MCF 10A (cell line): ENCODE measurements around the gene ST8SIA2. TPM values are rescaled to one million over a fixed set of nuclear protein-coding genes. Genes with fewer than 3 reads are reported as not detected.

ENCODE experiments used
- BruUV-seq: library from RNA; stranded (reverse); fragments of 400-500 nt; replicated peaks from 2 replicates; lab custom pipeline; 2021; lab: Mats Ljungman, UMichigan
- CTCF ChIA-PET: fragments of 300-600 bp; sonication (Branson Sonifier 250); formaldehyde crosslinking; extraction: SDS; loops from one replicate; lab custom pipeline; 2021; ENCODE audit warnings: antibody characterized with exemption, inconsistent platforms; lab: Yijun Ruan, JAX
- POLR2A ChIA-PET: fragments of 300-600, 350-650 bp; sonication (Branson Sonifier 250); formaldehyde crosslinking; extraction: SDS; loops from one replicate; lab custom pipeline; 2020; ENCODE audit warnings: antibody characterized with exemption, inconsistent platforms; lab: Yijun Ruan, JAX
- DNase-seq: peaks from one replicate; pipeline ENCODE4 v3.0.0-alpha.2; 2018; ENCODE audit not compliant: unreplicated experiment
- H3K27ac Mint-ChIP-seq: one replicate; pipeline ENCODE4 v1.8.0; 2022; ENCODE audit warnings: mild to moderate bottlenecking, low read depth, mixed read lengths; ENCODE audit not compliant: unreplicated experiment
- H3K27me3 Mint-ChIP-seq: one replicate; pipeline ENCODE4 v1.8.0; 2022; ENCODE audit warnings: mixed read lengths; ENCODE audit not compliant: insufficient read depth, unreplicated experiment
- H3K36me3 Mint-ChIP-seq: one replicate; pipeline ENCODE4 v1.8.0; 2022; ENCODE audit warnings: mild to moderate bottlenecking, moderate library complexity, mixed read lengths; ENCODE audit not compliant: insufficient read depth, unreplicated experiment
- H3K4me1 Mint-ChIP-seq: one replicate; pipeline ENCODE4 v1.8.0; 2022; ENCODE audit warnings: mixed read lengths; ENCODE audit not compliant: insufficient read depth, unreplicated experiment
- H3K4me3 Mint-ChIP-seq: one replicate; pipeline ENCODE4 v1.8.0; 2022; ENCODE audit warnings: mild to moderate bottlenecking, moderate library complexity, mixed read lengths; ENCODE audit not compliant: unreplicated experiment
- H3K9me3 Mint-ChIP-seq: one replicate; pipeline ENCODE4 v1.8.0; 2022; ENCODE audit warnings: mixed read lengths; ENCODE audit not compliant: unreplicated experiment
- intact Hi-C: fragments of 100-400 bp; cut with micrococcal nuclease; formaldehyde crosslinking; loops from 2 replicates; pipeline ENCODE4 v1.14.1; 2022
- total RNA-seq: library from RNA; stranded (reverse); gene quantifications from 2 replicates; pipeline ENCODE4 v1.2.3, GENCODE V29; 2022
- TF ChIP-seq, protein P1 (sequence below): fragments of 200-600 bp; IDR thresholded peaks from one replicate; pipeline ENCODE4 v1.8.0; 2022; ENCODE audit warnings: antibody characterized with exemption, mild to moderate bottlenecking; ENCODE audit not compliant: unreplicated experiment

ST8SIA2 gene
- total RNA-seq, 1 experiment from 2014 or later = not detected

DNA sequence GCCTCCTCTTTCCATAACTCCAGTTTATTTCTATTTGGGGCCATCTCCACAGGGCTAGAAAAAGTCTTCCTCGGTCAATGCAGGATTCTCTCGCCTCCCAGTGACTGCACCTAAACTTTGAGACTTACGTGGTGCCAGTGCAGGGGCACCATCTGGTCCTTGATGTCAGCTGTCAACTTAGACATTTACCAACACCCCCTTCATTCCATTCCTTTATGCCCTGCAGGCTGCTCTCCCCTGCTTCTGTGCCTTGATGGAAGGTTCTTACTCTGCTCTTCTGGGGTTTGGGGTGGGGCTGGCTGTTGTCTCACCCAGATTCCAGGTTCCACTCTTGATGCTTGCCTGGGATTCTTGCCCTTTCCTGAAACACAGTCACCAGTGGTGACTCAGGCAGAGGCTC is 101.8 kb downstream of the ST8SIA2 start:
- CTCF ChIA-PET = no interaction called here
- TF ChIP-seq, protein P1, sequence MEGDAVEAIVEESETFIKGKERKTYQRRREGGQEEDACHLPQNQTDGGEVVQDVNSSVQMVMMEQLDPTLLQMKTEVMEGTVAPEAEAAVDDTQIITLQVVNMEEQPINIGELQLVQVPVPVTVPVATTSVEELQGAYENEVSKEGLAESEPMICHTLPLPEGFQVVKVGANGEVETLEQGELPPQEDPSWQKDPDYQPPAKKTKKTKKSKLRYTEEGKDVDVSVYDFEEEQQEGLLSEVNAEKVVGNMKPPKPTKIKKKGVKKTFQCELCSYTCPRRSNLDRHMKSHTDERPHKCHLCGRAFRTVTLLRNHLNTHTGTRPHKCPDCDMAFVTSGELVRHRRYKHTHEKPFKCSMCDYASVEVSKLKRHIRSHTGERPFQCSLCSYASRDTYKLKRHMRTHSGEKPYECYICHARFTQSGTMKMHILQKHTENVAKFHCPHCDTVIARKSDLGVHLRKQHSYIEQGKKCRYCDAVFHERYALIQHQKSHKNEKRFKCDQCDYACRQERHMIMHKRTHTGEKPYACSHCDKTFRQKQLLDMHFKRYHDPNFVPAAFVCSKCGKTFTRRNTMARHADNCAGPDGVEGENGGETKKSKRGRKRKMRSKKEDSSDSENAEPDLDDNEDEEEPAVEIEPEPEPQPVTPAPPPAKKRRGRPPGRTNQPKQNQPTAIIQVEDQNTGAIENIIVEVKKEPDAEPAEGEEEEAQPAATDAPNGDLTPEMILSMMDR = no peak
- no peaks in the 10 kb centered on the region for H3K4me1 Mint-ChIP-seq
- peaks cover 69% of the 10 kb centered on the region for H3K27me3 Mint-ChIP-seq
- no peak for DNase-seq
- H3K9me3 Mint-ChIP-seq = no peaks in the 10 kb centered on the region
- intact Hi-C loops = loop anchor here (10.0 kb wide), 1 partner anchor 51 kb away; no protein-coding TSS in a partner anchor
- no peaks in the 10 kb centered on the region for H3K36me3 Mint-ChIP-seq
- POLR2A ChIA-PET = no interaction called here
- no TSS peak for BruUV-seq
- H3K27ac Mint-ChIP-seq = no peak overlapping the region
- no peak overlapping the region for H3K4me3 Mint-ChIP-seq

GRCh38 chr15:92499731-92500530 is 106.2 kb downstream of the ST8SIA2 start:
- Mint-ChIP-seq H3K4me1 (no peaks in the 10 kb centered on the region), H3K9me3 (no peaks in the 10 kb centered on the region), H3K27me3 (peaks cover 41% of the 10 kb centered on the region), H3K36me3 (no peaks in the 10 kb centered on the region), H3K27ac (no peak overlapping the region), H3K4me3 (no peak overlapping the region)
- POLR2A ChIA-PET = interaction anchor here (0.7 kb wide), 1 partner anchor 74 kb away, joined by 3 read pairs; no protein-coding TSS in a partner anchor
- BruUV-seq = no TSS peak
- TF ChIP-seq, protein P1 = no peak
- intact Hi-C loops = loop anchor here (10.0 kb wide), 1 partner anchor 55 kb away; no protein-coding TSS in a partner anchor
- DNase-seq = no peak
- CTCF ChIA-PET = interaction anchor here (0.7 kb wide), 1 partner anchor 215 kb away, joined by 3 read pairs; no protein-coding TSS in a partner anchor

GRCh38 chr15:92502336-92502735 is 108.7 kb downstream of the ST8SIA2 start:
- peaks cover 9% of the 10 kb centered on the region for H3K9me3 Mint-ChIP-seq
- intact Hi-C loops = no loop called here
- CTCF ChIA-PET = no interaction called here
- peaks cover 27% of the 10 kb centered on the region for H3K27me3 Mint-ChIP-seq
- TF ChIP-seq, protein P1 = no peak
- no peaks in the 10 kb centered on the region for H3K4me1 Mint-ChIP-seq
- no peaks in the 10 kb centered on the region for H3K36me3 Mint-ChIP-seq
- DNase-seq = no peak
- POLR2A ChIA-PET = no interaction called here
- H3K27ac Mint-ChIP-seq = no peak overlapping the region
- H3K4me3 Mint-ChIP-seq = no peak overlapping the region
- BruUV-seq = no TSS peak
